ENCODE data around the gene SKI. TPM values are rescaled to one million over a fixed set of nuclear protein-coding genes. Genes with fewer than 3 reads are reported as not detected.
"Not testable (repeated sequence)": the region's sequence is repeated elsewhere in the genome, so short reads cannot be mapped to it uniquely, and the experiment has no call there.

SKI gene
- total RNA-seq, 1 donor from 2014 or later: 116 TPM

DNA sequence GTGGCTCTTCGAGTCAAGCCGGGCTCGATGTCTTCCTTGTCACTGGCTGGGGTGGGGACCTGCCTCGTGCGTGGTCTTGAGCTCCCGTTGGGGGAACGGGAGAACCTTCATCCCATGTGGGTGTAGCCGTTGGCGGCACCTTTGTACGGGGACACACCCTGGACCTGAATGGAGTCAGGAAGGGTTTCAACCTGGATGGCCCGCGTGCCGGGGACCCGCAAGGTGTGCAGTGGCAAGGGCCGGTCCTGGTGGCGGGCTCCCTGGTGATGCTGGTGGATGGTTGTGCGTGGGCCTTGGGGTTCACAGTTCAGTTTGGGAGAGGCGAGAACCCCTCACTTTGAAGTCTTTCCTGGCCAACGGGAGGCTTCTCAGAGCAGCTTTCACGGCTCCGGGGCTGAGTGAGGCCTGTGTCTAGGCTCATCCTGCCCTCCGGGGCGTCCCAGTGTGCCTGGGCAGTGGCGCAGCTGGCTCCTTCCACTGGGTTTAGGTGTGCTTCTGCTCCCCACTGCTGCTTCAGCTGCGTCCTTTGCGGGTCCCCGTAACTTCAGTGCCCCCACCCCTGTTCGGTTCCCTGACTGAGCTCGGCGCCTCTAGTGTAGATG lies 11.4 kb downstream of the SKI start:
- no peaks in the 10 kb centered on the region for H3K9me3 Mint-ChIP-seq (ENCODE audit: low read depth)
- no peak for DNase-seq (ENCODE audit: low spot score)
- H3K27ac Mint-ChIP-seq (ENCODE audit: unreplicated experiment): peak overlapping the region; percentile 94
- peaks cover 7% of the 10 kb centered on the region for H3K36me3 Mint-ChIP-seq (ENCODE audit: low read depth)
- peaks cover 87% of the 10 kb centered on the region for H3K4me1 Mint-ChIP-seq (ENCODE audit: low read depth)
- TF ChIP-seq, protein P1, sequence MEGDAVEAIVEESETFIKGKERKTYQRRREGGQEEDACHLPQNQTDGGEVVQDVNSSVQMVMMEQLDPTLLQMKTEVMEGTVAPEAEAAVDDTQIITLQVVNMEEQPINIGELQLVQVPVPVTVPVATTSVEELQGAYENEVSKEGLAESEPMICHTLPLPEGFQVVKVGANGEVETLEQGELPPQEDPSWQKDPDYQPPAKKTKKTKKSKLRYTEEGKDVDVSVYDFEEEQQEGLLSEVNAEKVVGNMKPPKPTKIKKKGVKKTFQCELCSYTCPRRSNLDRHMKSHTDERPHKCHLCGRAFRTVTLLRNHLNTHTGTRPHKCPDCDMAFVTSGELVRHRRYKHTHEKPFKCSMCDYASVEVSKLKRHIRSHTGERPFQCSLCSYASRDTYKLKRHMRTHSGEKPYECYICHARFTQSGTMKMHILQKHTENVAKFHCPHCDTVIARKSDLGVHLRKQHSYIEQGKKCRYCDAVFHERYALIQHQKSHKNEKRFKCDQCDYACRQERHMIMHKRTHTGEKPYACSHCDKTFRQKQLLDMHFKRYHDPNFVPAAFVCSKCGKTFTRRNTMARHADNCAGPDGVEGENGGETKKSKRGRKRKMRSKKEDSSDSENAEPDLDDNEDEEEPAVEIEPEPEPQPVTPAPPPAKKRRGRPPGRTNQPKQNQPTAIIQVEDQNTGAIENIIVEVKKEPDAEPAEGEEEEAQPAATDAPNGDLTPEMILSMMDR (IDR thresholded peaks at IDR 0.05): no peak
- no peak overlapping the region for H3K4me3 Mint-ChIP-seq (ENCODE audit: unreplicated experiment)
- H3K27me3 Mint-ChIP-seq (ENCODE audit: low read depth): no peaks in the 10 kb centered on the region

DNA sequence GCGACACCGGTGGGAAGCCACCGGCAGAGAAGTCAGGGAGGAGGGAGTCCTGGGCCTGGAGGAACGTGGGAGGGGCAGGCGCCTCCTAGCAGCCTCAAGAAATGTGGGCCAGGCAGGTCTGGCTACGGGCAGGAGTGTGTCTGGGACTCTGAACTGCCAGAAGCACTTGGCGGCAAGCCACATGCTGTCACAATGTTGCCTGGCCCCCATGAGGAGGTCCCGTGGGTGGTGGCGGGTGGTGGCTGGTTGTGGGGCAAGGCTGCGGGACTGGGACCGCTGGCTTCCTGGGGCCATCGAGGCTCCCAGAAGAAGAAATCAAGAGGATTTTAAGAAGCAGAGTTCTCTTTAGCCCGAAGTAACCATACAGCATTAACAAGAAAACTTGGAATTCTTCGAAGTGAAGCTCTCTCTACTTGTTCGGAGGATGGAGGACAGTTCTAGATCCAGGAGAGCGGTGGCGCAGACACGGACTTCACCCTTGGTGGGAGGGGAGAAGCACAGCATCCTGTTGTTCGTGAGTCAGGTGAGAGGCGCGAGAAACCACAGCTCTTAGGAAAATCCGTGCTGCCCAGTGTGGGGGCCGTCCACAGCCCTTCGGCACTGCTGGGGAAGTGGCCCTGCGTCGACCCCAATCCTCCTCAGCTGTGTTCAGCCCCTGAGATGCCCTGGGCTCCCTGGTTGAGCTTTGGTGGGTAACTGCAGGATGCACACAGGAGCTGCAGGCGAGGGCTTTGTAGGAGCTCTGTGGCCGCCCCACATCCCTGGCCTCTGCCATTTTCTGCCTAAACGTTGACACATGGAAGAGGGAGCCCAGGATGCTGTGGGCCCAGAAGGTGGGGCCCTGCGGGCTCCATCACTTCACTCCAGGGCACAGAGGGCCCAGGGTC lies 12.4 kb downstream of the SKI start:
- Mint-ChIP-seq H3K4me3 (ENCODE audit: unreplicated experiment) (peak overlapping the region; percentile 28), H3K4me1 (ENCODE audit: low read depth) (peaks cover 84% of the 10 kb centered on the region), H3K27ac (ENCODE audit: unreplicated experiment) (peak overlapping the region; percentile 94), H3K27me3 (ENCODE audit: low read depth) (no peaks in the 10 kb centered on the region), H3K9me3 (ENCODE audit: low read depth) (no peaks in the 10 kb centered on the region), H3K36me3 (ENCODE audit: low read depth) (peaks cover 7% of the 10 kb centered on the region)
- DNase-seq (ENCODE audit: low spot score): no peak
- TF ChIP-seq, protein P1 (IDR thresholded peaks at IDR 0.05): no peak

DNA sequence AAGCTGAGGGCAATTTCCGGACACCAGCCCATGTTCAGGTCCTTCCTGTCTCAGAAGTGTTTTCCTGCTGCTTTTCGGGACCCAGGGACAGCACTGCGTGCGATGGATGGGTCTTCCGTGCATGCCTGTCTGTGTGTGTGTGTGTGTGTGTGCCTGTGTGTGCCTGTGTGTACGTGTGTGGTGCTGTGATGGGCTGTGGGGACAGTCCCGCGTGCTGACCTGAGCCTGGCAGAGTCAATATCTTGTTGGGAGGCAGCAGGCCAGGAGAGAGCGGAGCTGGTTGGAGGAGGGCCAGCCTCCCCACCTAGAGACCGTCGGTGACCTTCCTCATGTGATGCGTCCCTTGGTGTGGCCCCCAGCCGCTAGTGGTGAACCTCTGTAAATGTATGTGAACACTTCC lies 13.7 kb downstream of the SKI start:
- H3K27ac Mint-ChIP-seq (ENCODE audit: unreplicated experiment): peak overlapping the region; percentile 55

DNA sequence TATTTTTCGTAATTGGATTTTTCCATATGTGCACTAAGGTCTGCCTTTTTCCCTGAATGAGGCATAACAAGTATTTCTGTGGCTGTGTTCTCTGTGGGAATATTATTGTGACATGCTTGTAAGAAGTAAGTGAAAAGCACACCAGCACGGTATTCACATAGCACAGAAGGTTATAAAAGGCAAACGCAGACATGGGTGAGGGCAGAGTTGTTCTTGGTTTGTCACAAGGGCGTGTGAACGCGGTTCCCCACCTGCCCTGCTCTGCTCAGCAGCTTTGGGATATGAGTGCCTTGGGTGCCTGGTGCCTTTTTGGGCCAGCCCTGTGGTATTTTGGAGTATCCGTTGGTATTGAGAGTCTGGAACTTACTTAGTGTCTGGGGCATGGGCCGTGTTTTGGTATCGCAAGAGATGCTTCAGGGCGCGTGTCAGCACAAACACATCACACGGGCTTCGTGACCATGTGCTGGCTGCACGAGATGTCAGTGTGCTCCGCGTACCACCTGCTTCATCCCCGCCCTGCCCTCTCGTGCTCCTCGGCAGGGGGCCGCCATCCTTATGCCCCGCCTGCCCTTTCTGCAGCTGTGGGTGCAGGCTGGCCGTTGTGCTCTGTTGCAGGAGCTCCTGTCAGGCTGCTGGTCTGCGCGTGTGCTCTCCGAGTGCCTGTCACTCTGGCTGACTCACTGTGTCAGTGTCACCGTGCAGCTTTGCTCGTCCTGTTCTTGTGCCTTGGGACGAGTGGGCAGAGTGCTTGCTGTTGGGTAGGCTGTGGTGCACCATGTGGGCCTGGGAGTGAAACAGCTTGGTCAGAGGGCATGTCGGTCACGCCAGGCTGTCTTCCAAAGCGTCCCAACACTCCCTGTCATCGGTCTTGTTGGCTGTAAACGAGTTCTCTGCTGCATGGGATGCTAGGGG lies 15.0 kb downstream of the SKI start:
- H3K27ac Mint-ChIP-seq (ENCODE audit: unreplicated experiment): peak overlapping the region; percentile 82
- no peaks in the 10 kb centered on the region for H3K27me3 Mint-ChIP-seq (ENCODE audit: low read depth)
- no peak for DNase-seq (ENCODE audit: low spot score)
- no peak overlapping the region for H3K4me3 Mint-ChIP-seq (ENCODE audit: unreplicated experiment)
- peaks cover 83% of the 10 kb centered on the region for H3K4me1 Mint-ChIP-seq (ENCODE audit: low read depth)
- TF ChIP-seq, protein P1 (IDR thresholded peaks at IDR 0.05): no peak
- H3K36me3 Mint-ChIP-seq (ENCODE audit: low read depth): peaks cover 7% of the 10 kb centered on the region
- no peaks in the 10 kb centered on the region for H3K9me3 Mint-ChIP-seq (ENCODE audit: low read depth)

More for the DNA sequence above, 13.7 kb downstream of the SKI start:
- H3K4me1 Mint-ChIP-seq (ENCODE audit: low read depth): peaks cover 81% of the 10 kb centered on the region
- peaks cover 7% of the 10 kb centered on the region for H3K36me3 Mint-ChIP-seq (ENCODE audit: low read depth)
- TF ChIP-seq, protein P1 (IDR thresholded peaks at IDR 0.05): no peak
- no peak for DNase-seq (ENCODE audit: low spot score)
- H3K4me3 Mint-ChIP-seq (ENCODE audit: unreplicated experiment): no peak overlapping the region
- no peaks in the 10 kb centered on the region for H3K9me3 Mint-ChIP-seq (ENCODE audit: low read depth)
- no peaks in the 10 kb centered on the region for H3K27me3 Mint-ChIP-seq (ENCODE audit: low read depth)

DNA sequence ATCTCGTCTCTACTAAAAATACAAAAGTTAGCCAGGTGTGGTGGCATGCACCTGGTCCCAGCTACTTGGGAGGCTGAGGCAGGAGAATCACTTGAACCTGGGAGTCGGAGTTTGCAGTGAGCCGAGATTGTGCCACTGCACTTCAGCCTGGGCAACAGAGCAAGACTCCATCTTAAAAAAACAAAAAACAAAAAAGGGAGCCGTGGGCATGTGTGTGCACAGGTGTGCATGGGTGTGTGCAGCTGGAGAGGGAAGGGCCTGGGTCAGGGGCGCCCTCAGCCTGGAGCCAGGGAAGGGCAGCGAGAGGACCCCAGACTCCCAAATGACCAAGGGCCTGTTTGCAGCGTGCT lies 18.9 kb downstream of the SKI start:
- H3K27me3 Mint-ChIP-seq (ENCODE audit: low read depth); H3K4me3 Mint-ChIP-seq (ENCODE audit: unreplicated experiment); H3K9me3 Mint-ChIP-seq (ENCODE audit: low read depth); DNase-seq (ENCODE audit: low spot score); H3K36me3 Mint-ChIP-seq (ENCODE audit: low read depth): not testable (repeated sequence)
- Mint-ChIP-seq H3K27ac (ENCODE audit: unreplicated experiment) (peak overlapping the region; percentile 95), H3K4me1 (ENCODE audit: low read depth) (peaks cover 83% of the 10 kb centered on the region)
